Activated CD4-positive, alpha-beta T cell treated with anti-CD3 and anti-CD28 coated beads for 24 hours (primary cell): ENCODE results near the gene EXD3.

Source experiments
- DNase-seq, 2 donors: peaks; one replicate each; pipeline ENCODE4 v3.0.0-alpha.2; 2020; ENCODE audit warnings: low read depth in 2 of 2

Gene EXD3

GRCh38 chr9:137294681-137295237 is 128.2 kb downstream of the EXD3 start:
- DNase-seq, result no peak

- no peak for DNase-seq
These were observed 128.8 kb downstream of the EXD3 start for GRCh38 chr9:137294091-137294680.

- DNase-seq, result no peak
These were observed 129.4 kb downstream of the EXD3 start for GRCh38 chr9:137293482-137294090.

- no peak for DNase-seq
These were observed 129.9 kb downstream of the EXD3 start for GRCh38 chr9:137293094-137293481.

DNA sequence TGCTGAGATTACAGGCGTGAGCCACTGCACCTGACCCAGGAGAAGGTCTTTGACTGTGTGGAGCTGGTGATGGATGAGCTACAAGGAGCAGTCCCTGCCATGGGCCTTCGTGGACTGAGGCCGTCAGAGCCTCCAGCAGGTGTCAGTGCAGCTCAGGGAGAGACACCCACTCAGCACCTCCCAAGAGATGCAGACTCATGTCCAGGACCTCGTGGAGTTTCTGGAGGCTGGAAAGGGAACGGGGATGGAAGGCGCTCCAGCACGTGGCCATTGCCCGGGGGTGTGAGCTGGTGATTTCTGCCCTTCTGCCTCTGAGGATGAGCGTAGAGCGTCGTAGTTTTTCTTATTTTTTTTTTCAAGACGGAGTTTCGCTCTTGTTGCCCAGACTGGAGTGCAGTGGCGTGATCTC is 136.0 kb downstream of the EXD3 start:
- no peak for DNase-seq

GRCh38 chr9:137281345-137282116 is 141.4 kb downstream of the EXD3 start:
- no peak for DNase-seq

DNA sequence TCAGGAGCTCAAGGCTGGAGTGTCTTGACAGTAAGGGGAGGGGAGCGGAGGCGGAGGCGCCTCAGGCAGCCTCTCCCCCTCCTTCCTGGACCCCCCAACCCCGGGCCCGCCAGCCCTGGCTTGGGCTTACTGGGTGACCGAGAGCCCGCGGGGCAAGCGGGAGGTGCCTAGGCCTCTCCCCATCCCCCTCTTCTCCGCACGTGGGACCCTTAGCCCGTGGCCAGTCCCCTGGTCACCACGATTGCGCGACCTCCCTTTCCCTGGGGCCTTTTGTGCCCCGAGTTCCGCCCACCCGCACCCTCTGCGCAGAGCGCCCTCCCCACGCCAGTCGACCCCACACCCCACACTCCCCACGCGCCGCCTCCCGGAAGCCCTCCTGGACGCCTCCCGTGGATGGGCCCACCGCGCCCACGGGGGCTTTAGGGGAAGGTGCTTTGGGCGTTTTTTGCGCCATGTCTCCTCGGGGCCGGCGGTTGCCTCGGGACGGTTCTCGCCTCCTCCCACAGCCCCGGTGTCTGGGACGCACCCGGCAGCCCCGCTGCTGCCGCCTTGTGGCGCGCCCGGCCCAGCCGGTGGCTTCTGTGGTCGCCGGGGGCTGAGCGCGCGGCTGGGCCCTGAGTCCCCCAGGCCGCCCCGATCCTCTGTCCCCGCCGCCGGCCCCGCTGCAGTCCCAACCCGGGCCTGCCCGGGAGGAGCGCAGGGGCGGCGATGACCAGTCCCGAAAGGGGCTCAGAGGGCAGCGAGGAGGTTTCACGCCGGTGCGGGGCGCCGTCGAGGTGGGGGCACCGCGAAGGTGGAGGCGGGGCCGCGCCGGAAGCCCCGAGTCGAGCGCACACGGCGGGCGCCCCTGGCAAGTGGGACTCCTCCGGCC is 142.3 kb downstream of the EXD3 start:
- DNase-seq, result no peak

- no peak for DNase-seq
These were observed 143.1 kb downstream of the EXD3 start for GRCh38 chr9:137279741-137280473.

GRCh38 chr9:137278721-137279711 is 143.9 kb downstream of the EXD3 start:
- DNase-seq, result no peak

DNA sequence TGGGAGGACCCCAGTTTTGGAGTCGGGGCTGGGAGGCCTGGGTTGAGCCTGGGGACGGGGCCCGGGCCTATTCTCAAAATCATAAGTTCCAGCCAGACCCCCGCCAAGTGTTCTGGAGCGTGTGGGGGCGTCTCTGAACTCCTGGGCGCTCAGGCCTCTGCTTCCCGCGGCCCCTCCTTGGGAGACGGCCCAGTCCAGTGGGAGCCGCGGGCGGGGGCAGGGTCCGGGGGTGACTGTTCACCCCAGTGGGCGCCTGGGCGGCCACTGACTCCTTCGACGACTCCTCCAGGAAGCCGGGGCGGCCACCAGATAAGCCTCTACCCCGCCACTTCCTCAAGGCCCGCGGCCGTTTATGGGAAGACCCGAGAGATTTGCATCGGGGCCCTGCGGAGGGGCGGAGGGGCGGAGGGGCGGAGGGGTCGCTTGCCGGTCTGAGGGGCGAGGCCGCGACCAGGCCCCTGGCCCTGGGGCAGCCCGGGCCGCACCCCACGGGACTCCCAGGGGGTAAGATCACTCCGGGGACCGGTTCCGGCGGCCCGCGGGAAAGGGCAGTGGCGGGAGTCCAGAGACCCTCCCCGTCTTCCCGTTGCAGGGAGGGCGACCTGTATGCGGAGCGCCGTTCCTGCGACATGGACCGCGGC is 144.8 kb downstream of the EXD3 start:
- DNase-seq, result no peak

- no peak for DNase-seq
These were observed 145.5 kb downstream of the EXD3 start, which contains the start of gene TOR4A for GRCh38 chr9:137277329-137278041. TSS of gene TOR4A (plus strand) at chr9:137277726. CDS start at chr9:137278690, 964 bp downstream.

GRCh38 chr9:137276473-137277328 is 146.3 kb downstream of the EXD3 start:
- no peak for DNase-seq

- DNase-seq, result no peak
These were observed 147.1 kb downstream of the EXD3 start for GRCh38 chr9:137275588-137276472.

- no peak for DNase-seq
These were observed 147.8 kb downstream of the EXD3 start for GRCh38 chr9:137275203-137275587.

DNA sequence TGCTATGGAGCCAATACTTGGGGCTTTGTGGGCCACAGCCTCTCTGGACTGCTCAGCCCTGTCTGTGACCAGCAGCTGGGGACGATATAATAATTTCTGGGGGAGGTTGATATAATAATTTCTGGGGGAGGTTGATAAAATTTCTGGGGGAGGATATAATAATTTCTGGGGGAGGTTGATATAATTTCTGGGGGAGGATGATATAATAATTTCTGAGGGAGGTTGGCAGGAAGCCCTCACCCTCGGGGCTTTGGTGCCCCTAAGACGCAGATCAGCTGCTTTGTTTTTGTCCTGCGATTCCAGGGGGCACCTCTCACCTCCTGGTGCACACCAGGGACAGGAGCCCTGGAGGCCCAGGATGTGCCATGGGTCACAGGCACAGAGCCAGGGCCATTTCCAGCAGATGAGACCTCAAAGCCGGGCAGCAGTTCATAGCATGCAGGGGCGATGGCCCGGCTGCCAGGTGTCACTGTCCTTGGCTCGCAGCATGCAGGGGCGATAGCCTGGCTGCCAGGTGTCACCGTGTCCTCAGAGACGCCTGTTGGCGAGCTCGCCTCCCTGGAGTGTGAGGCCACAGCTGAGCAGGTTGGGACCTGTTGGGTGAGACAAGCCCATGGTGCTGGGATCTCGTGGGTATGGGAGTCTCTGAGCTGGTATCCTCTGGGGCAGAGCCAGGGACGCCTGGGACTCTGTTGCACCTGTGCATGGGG is 149.2 kb downstream of the EXD3 start:
- DNase-seq, result no peak

DNA sequence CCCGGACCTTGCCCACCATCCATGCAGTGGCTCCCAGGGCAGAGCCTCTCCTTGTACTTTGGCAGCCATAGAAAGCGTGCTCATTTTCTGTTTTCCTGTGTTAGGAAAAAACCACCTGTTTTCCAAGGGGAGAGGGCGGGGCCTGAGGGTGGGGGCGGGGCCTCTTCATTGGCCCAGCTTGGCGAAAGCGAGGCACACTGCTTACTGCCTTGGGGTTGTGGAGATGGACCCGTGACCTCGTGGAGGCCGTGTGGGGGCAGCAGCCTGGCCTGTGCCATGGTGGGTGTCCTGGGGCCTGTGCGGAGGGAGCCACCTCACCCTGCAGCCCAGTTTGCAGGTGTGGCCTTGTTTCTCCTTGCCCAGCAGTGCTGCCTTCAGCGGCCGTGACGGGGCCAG is 149.9 kb downstream of the EXD3 start:
- no peak for DNase-seq
